Loucy (cell line): ENCODE measurements around the gene CYP27B1.
"Not testable (repeated sequence)": the region's sequence is repeated elsewhere in the genome, so short reads cannot be mapped to it uniquely, and the experiment has no call there.

Experiments
- H2AFZ ChIP-seq: fragments of 200-600 bp; sonication (generic); 2 replicates; pipeline ENCODE4 v1.6.0; 2016; ENCODE audit warnings: antibody characterized with exemption, mild to moderate bottlenecking, low read length, moderate library complexity
- H3F3A ChIP-seq: fragments of 200-600 bp; 2 replicates; pipeline ENCODE4 v1.6.0; 2016; ENCODE audit warnings: antibody characterized with exemption, low read depth, mild to moderate bottlenecking
- H3K27me3 ChIP-seq: fragments of 200-600 bp; sonication (generic); 2 replicates; pipeline ENCODE4 v1.6.1; 2014; ENCODE audit warnings: low read length, mild to moderate bottlenecking; ENCODE audit not compliant: insufficient read depth, poor library complexity, severe bottlenecking
- H3K36me3 ChIP-seq: fragments of 200-600 bp; sonication (generic); 2 replicates; pipeline ENCODE4 v1.6.1; 2016; ENCODE audit warnings: low read length; ENCODE audit not compliant: insufficient read depth
- H3K4me1 ChIP-seq: fragments of 200-600 bp; sonication (generic); 2 replicates; pipeline ENCODE4 v1.5.1; 2014; ENCODE audit warnings: low read length, mild to moderate bottlenecking; ENCODE audit not compliant: insufficient read depth, poor library complexity, severe bottlenecking
- H3K4me2 ChIP-seq: fragments of 200-600 bp; sonication (generic); 2 replicates; pipeline ENCODE4 v1.6.0; 2014; ENCODE audit warnings: antibody characterized with exemption, low read length, low read depth, mild to moderate bottlenecking; ENCODE audit not compliant: poor library complexity, severe bottlenecking
- H3K4me3 ChIP-seq: fragments of 200-600 bp; sonication (generic); 2 replicates; pipeline ENCODE4 v1.5.1; 2014; ENCODE audit warnings: low read length, mild to moderate bottlenecking, mixed read lengths; ENCODE audit not compliant: poor library complexity, severe bottlenecking
- H3K79me2 ChIP-seq: fragments of 200-600 bp; sonication (generic); 2 replicates; pipeline ENCODE4 v1.6.1; 2014; ENCODE audit warnings: low read length; ENCODE audit not compliant: insufficient read depth
- H3K9ac ChIP-seq: fragments of 200-600 bp; sonication (generic); 2 replicates; pipeline ENCODE4 v1.6.0; 2014; ENCODE audit warnings: mild to moderate bottlenecking, low read depth, low read length, moderate library complexity; ENCODE audit not compliant: poor library complexity, severe bottlenecking
- H3K9me2 ChIP-seq: fragments of 200-600 bp; sonication (generic); replicated peaks from 2 replicates; pipeline ENCODE4 v1.6.1; 2016; ENCODE audit warnings: low read depth, low read length, mixed read lengths
- H3K9me3 ChIP-seq: fragments of 200-600 bp; sonication (generic); 2 replicates; pipeline ENCODE4 v1.6.1; 2014; ENCODE audit warnings: mild to moderate bottlenecking, antibody characterized with exemption, low read length, low read depth; ENCODE audit not compliant: insufficient read depth
- H4K20me1 ChIP-seq: fragments of 200-600 bp; sonication (generic); 2 replicates; pipeline ENCODE4 v1.6.0; 2014; ENCODE audit warnings: antibody characterized with exemption, low read length, mild to moderate bottlenecking; ENCODE audit not compliant: insufficient read depth, poor library complexity, severe bottlenecking
- EZH2phosphoT487 ChIP-seq: fragments of 200-600 bp; IDR thresholded peaks from 2 replicates; pipeline ENCODE4 v1.6.1; 2018; ENCODE audit warnings: antibody characterized with exemption, mild to moderate bottlenecking, moderate library complexity, borderline replicate concordance
- TF ChIP-seq, protein P1 (sequence below): fragments of 200-600 bp; sonication (generic); conservative IDR thresholded peaks from 2 replicates; pipeline ENCODE4 v1.5.1; 2014; ENCODE audit warnings: mild to moderate bottlenecking, antibody characterized with exemption, low read length

Gene CYP27B1

DNA sequence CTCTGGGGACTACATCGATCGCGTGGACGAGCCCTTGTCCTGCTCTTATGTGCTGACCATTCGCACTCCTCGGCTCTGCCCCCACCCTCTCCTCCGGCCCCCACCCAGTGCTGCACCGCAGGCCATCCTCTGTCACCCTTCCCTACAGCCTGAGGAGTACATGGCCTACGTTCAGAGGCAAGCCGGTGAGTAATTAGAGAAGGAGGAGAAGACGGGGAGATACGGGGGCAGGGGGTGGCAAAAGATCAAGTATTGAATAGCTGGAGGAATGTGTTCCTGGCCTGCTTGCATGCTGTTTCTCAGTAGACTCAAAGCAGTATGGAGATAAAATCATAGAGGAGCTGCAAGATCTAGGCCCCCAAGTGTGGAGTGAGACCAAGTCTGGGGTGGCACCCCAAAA, 51.1 kb downstream of the CYP27B1 start:
- Histone ChIP-seq H3K9me3 (no peaks in the 10 kb centered on the region), H3K4me3 (no peak overlapping the region), H4K20me1 (no peaks in the 10 kb centered on the region), H3K9me2 (no peaks in the 10 kb centered on the region), H3K4me2 (no peak overlapping the region), H3K36me3 (peaks cover 44% of the 10 kb centered on the region; the same call in 1 of the 2 replicates), H3K79me2 (no peaks in the 10 kb centered on the region), H3K9ac (no peak overlapping the region), H2AFZ (no peak overlapping the region), H3F3A (no peaks in the 10 kb centered on the region), H3K4me1 (no peaks in the 10 kb centered on the region), H3K27me3 (no peaks in the 10 kb centered on the region)
- TF ChIP-seq EZH2phosphoT487 = no peak
- TF ChIP-seq, protein P1, sequence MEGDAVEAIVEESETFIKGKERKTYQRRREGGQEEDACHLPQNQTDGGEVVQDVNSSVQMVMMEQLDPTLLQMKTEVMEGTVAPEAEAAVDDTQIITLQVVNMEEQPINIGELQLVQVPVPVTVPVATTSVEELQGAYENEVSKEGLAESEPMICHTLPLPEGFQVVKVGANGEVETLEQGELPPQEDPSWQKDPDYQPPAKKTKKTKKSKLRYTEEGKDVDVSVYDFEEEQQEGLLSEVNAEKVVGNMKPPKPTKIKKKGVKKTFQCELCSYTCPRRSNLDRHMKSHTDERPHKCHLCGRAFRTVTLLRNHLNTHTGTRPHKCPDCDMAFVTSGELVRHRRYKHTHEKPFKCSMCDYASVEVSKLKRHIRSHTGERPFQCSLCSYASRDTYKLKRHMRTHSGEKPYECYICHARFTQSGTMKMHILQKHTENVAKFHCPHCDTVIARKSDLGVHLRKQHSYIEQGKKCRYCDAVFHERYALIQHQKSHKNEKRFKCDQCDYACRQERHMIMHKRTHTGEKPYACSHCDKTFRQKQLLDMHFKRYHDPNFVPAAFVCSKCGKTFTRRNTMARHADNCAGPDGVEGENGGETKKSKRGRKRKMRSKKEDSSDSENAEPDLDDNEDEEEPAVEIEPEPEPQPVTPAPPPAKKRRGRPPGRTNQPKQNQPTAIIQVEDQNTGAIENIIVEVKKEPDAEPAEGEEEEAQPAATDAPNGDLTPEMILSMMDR = no peak

DNA sequence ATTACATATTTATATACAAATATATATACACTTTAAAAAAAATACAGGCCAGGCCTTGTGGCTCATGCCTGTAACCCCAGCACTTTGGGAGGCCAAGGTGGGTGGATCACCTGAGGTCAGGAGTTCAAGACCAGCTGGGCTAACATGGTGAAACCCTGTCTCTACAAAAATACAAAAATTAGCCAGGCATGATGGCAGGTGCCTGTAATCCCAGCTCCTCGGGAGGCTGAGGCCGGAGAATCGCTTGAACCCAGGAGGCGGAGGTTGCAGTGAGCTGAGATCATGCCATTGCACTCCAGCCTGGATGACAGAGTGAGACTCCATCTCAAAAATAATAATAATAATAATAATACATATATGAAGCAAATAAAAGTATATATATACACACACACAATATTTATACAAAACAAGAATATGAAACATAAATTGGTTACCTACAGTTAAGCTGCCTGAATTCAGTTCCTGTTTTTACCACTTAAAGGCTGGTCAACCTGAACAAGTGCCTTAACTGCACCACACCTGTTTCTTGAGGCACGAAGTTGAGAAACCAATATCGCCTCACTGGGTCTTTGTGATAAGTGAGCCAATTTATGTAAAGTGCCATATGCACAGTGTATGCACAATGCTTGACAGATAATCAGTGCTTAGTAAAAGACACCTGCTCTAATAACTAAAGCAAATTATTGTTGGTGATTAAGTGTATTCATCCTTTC, 51.7 kb downstream of the CYP27B1 start:
- H3K9me2 ChIP-seq = not testable (repeated sequence)

DNA sequence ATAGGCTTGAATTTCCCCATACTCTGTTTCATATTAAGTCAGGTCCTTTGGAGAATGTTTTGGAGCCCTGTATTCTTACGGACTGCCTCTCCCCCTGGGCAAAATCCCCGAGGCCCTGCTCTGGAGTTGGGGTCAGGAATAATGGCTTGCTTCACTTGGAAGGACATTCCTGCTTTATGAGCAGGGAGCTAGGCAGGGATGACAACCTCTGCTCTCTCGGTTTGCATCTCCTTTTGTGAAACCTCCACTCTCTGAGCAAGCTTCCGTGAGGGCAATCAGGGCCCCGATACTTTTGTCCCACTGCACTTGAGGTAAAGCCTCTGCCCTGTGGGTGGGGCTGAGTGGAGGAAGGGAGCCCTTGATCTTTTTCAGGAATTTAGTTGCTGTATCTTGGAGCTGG, 53.7 kb downstream of the CYP27B1 start:
- H3K27me3 ChIP-seq = no peaks in the 10 kb centered on the region
- no peaks in the 10 kb centered on the region for H3K9me3 ChIP-seq
- H3K4me3 ChIP-seq = no peak overlapping the region
- H2AFZ ChIP-seq = no peak overlapping the region
- no peaks in the 10 kb centered on the region for H3K9me2 ChIP-seq
- no peak for TF ChIP-seq EZH2phosphoT487
- TF ChIP-seq, protein P1 = no peak
- H3K79me2 ChIP-seq = no peaks in the 10 kb centered on the region
- H3K36me3 ChIP-seq = peaks cover 23% of the 10 kb centered on the region; the same call in 1 of the 2 replicates
- no peaks in the 10 kb centered on the region for H3F3A ChIP-seq
- no peaks in the 10 kb centered on the region for H3K4me1 ChIP-seq
- H4K20me1 ChIP-seq = no peaks in the 10 kb centered on the region
- no peak overlapping the region for H3K4me2 ChIP-seq
- no peak overlapping the region for H3K9ac ChIP-seq

More for the DNA sequence above, 51.7 kb downstream of the CYP27B1 start:
- not testable (repeated sequence) for H3K4me3 ChIP-seq, H3K27me3 ChIP-seq, H3K79me2 ChIP-seq, H2AFZ ChIP-seq, H3F3A ChIP-seq, H3K4me2 ChIP-seq, H3K4me1 ChIP-seq, H3K9me3 ChIP-seq, H4K20me1 ChIP-seq, H3K9ac ChIP-seq
- H3K36me3 ChIP-seq = peaks cover 42% of the 10 kb centered on the region; the same call in 1 of the 2 replicates

DNA sequence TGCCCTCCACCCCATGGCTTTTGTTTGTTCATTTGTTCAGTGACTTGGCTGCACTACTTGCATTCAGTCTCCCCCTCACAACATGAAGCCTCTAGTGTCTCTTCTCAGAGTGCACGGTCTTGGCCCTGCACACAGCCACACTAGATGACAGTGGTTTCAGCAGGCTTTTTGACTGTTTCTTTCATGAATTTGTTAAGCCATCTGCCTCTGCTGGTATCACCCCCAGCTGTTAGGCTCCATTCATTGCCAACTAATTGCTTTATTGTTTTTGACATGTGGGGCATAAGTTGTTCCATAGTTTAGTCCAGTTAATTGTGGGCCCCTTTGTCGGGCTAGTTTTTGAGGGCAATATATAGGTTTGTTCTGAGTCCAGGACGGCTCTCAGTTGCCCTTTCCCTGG, 54.2 kb downstream of the CYP27B1 start:
- Histone ChIP-seq H3K4me1 (no peaks in the 10 kb centered on the region), H2AFZ (no peak overlapping the region), H3K4me3 (no peak overlapping the region), H3K36me3 (peaks cover 18% of the 10 kb centered on the region; the same call in 1 of the 2 replicates), H3K4me2 (no peak overlapping the region), H3F3A (no peaks in the 10 kb centered on the region), H3K27me3 (no peaks in the 10 kb centered on the region), H4K20me1 (no peaks in the 10 kb centered on the region), H3K9me3 (no peaks in the 10 kb centered on the region), H3K9ac (no peak overlapping the region), H3K79me2 (no peaks in the 10 kb centered on the region), H3K9me2 (no peaks in the 10 kb centered on the region)
- TF ChIP-seq, protein P1 = no peak
- no peak for TF ChIP-seq EZH2phosphoT487
